Fibroblast of lung (primary cell): ENCODE measurements around the gene ACAT2.
"Not testable (repeated sequence)": the region's sequence is repeated elsewhere in the genome, so short reads cannot be mapped to it uniquely, and the experiment has no call there.

ENCODE experiments used
- EZH2 ChIP-seq: IDR thresholded peaks from 2 replicates; pipeline ENCODE4 v1.5.1; 2012; ENCODE audit warnings: low read length, control low read depth, mild to moderate bottlenecking; ENCODE audit errors: missing control alignments
- TF ChIP-seq, protein P1 (sequence below), 2 donors: IDR thresholded peaks in 1 of 2; conservative IDR thresholded peaks in 1 of 2; 1 replicate in 1 of 2; 2 replicates in 1 of 2; pipeline ENCODE4 v1.5.1; 2011 to 2012; ENCODE audit warnings: low read length in 2 of 2, control low read depth in 1 of 2, inconsistent platforms in 1 of 2, low read depth in 1 of 2, mild to moderate bottlenecking in 1 of 2

DNA sequence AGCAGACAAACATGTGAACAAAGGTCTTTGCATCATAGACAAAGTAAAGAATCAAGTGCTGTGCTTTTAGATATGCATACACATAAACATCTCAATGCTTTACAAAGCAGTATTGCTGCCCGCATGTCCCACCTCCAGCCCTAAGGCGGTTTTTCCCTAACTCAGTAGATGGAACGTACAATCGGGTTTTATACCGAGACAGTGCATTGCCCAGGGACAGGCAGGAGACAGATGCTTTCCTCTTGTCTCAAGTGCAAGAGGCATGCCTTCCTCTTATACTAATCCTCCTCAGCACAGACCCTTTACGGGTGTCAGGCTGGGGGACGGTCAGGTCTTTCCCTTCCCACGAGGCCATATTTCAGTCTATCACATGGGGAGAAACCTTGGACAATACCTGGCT, 33.1 kb downstream of the ACAT2 start:
- TF ChIP-seq, protein P1, sequence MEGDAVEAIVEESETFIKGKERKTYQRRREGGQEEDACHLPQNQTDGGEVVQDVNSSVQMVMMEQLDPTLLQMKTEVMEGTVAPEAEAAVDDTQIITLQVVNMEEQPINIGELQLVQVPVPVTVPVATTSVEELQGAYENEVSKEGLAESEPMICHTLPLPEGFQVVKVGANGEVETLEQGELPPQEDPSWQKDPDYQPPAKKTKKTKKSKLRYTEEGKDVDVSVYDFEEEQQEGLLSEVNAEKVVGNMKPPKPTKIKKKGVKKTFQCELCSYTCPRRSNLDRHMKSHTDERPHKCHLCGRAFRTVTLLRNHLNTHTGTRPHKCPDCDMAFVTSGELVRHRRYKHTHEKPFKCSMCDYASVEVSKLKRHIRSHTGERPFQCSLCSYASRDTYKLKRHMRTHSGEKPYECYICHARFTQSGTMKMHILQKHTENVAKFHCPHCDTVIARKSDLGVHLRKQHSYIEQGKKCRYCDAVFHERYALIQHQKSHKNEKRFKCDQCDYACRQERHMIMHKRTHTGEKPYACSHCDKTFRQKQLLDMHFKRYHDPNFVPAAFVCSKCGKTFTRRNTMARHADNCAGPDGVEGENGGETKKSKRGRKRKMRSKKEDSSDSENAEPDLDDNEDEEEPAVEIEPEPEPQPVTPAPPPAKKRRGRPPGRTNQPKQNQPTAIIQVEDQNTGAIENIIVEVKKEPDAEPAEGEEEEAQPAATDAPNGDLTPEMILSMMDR (conservative IDR thresholded peaks at IDR 0.05 in 1 of 2, IDR thresholded peaks at IDR 0.05 in 1 of 2; ENCODE audit: low read depth in 1 of 2, low read length in 2 of 2): not testable (repeated sequence)
- not testable (repeated sequence) for TF ChIP-seq EZH2
